Bronchial epithelial cell (primary cell): ENCODE results near the gene EDRF1. TPM values are rescaled to one million over a fixed set of nuclear protein-coding genes. Genes with fewer than 3 reads are reported as not detected.
A peak's percentile ranks its signal among the peaks of the same experiment; 100 is the strongest.
"Not testable (repeated sequence)": the region's sequence is repeated elsewhere in the genome, so short reads cannot be mapped to it uniquely, and the experiment has no call there.

Experiments used
- DNase-seq: peaks from one replicate; pipeline ENCODE4 v3.0.0-alpha.2; 2010; ENCODE audit warnings: low read depth
- FAIRE-seq: peaks from 2 replicates; lab custom pipeline; 2011; peaks lifted over from hg19 to GRCh38; lab: Jason Lieb, UNC
- H3K27me3 ChIP-seq: 2 replicates; pipeline ENCODE4 v1.5.1; 2011; ENCODE audit warnings: low read length; ENCODE audit not compliant: control insufficient read depth, insufficient read depth
- H3K36me3 ChIP-seq: 2 replicates; pipeline ENCODE4 v1.5.1; 2011; ENCODE audit warnings: low read length; ENCODE audit not compliant: control insufficient read depth, insufficient read depth
- H3K4me3 ChIP-seq: 2 replicates; pipeline ENCODE4 v1.5.1; 2011; ENCODE audit warnings: mild to moderate bottlenecking, low read depth, low read length, control low read depth
- CTCF ChIP-seq: IDR thresholded peaks from 2 replicates; pipeline ENCODE4 v1.5.1; 2011; ENCODE audit warnings: mild to moderate bottlenecking, moderate library complexity, low read length, control low read depth, inconsistent platforms; ENCODE audit not compliant: insufficient read depth, severe bottlenecking
- total RNA-seq: library from RNA; depleted of rRNA; stranded (reverse); fragments of >200 nt; gene quantifications from 2 replicates; pipeline ENCODE4 v1.2.1, GENCODE V29; 2014

Gene EDRF1
- total RNA-seq, 1 donor from 2014 or later: 15.5 TPM

GRCh38 chr10:125700355-125700911 is 19.1 kb upstream of the EDRF1 start:
- DNase-seq (peak; percentile 20), FAIRE-seq (no peak)
- no peak for TF ChIP-seq CTCF
- Histone ChIP-seq H3K27me3 (no peaks in the 10 kb centered on the region), H3K4me3 (no peak overlapping the region), H3K36me3 (no peaks in the 10 kb centered on the region)

GRCh38 chr10:125707541-125708468 is 11.7 kb upstream of the EDRF1 start:
- FAIRE-seq: no peak
- no peaks in the 10 kb centered on the region for H3K27me3 ChIP-seq
- TF ChIP-seq CTCF: no peak

GRCh38 chr10:125708971-125709503 is 10.5 kb upstream of the EDRF1 start:
- H3K4me3 ChIP-seq: no peak overlapping the region
- H3K27me3 ChIP-seq: no peaks in the 10 kb centered on the region
- no peak for TF ChIP-seq CTCF
- DNase-seq (no peak), FAIRE-seq (no peak)
- H3K36me3 ChIP-seq: no peaks in the 10 kb centered on the region

More at GRCh38 chr10:125707541-125708468, 11.7 kb upstream of the EDRF1 start:
- no peak overlapping the region for H3K4me3 ChIP-seq
- H3K36me3 ChIP-seq: no peaks in the 10 kb centered on the region
- peak; percentile 65 for DNase-seq

- no peak for FAIRE-seq
- DNase-seq: no peak
- TF ChIP-seq CTCF: no peak
- Histone ChIP-seq H3K4me3 (no peak overlapping the region), H3K36me3 (no peaks in the 10 kb centered on the region), H3K27me3 (no peaks in the 10 kb centered on the region)
These were observed 9.7 kb upstream of the EDRF1 start for GRCh38 chr10:125709553-125710474.

GRCh38 chr10:125711110-125711750 is 8.3 kb upstream of the EDRF1 start:
- TF ChIP-seq CTCF: no peak
- no peak for DNase-seq
- Histone ChIP-seq H3K36me3 (no peaks in the 10 kb centered on the region), H3K27me3 (no peaks in the 10 kb centered on the region), H3K4me3 (no peak overlapping the region)
- FAIRE-seq: no peak

- FAIRE-seq, H3K27me3 ChIP-seq, DNase-seq, H3K4me3 ChIP-seq, H3K36me3 ChIP-seq: not testable (repeated sequence)
These were observed 4.8 kb upstream of the EDRF1 start for GRCh38 chr10:125714728-125715127.
